Suprapubic skin (tissue), 4 donors: Measurements from ENCODE around the gene EPB41. TPM values are rescaled to one million over a fixed set of nuclear protein-coding genes. Genes with fewer than 3 reads are reported as not detected.
A peak's percentile ranks its signal among the peaks of the same experiment; 100 is the strongest.

Source experiments
- DNase-seq, 2 donors: peaks; one replicate each; pipeline ENCODE4 v3.0.0-alpha.2; 2019; ENCODE audit warnings: low spot score in 2 of 2
- H3K27ac ChIP-seq: fragments of 200-600 bp; sonication (generic); one replicate; pipeline ENCODE4 v1.5.1; 2019
- H3K27me3 ChIP-seq: fragments of 200-600 bp; sonication (generic); one replicate; pipeline ENCODE4 v1.5.1; 2019
- H3K36me3 ChIP-seq: fragments of 200-600 bp; sonication (generic); one replicate; pipeline ENCODE4 v1.5.1; 2019
- H3K4me1 ChIP-seq: fragments of 200-600 bp; sonication (generic); one replicate; pipeline ENCODE4 v1.5.1; 2019
- H3K4me3 ChIP-seq: fragments of 200-600 bp; sonication (generic); one replicate; pipeline ENCODE4 v1.5.1; 2019; ENCODE audit warnings: mild to moderate bottlenecking
- H3K9me3 ChIP-seq: fragments of 200-600 bp; sonication (generic); one replicate; pipeline ENCODE4 v1.5.1; 2019
- CTCF ChIP-seq, 2 donors: fragments of 200-600 bp in 1 of 2; fragments of 450-650 bp in 1 of 2; sonication (generic) in 1 of 2; IDR thresholded peaks; one replicate each; pipeline ENCODE4 v1.5.1; 2016 to 2019; ENCODE audit warnings: antibody characterized with exemption in 2 of 2, mild to moderate bottlenecking in 1 of 2, moderate library complexity in 1 of 2
- EP300 ChIP-seq: sonication (generic); formaldehyde crosslinking; IDR thresholded peaks from one replicate; pipeline ENCODE4 v1.6.1; 2017; ENCODE audit warnings: antibody characterized with exemption
- POLR2A ChIP-seq, 2 donors: fragments of 450-650 bp; IDR thresholded peaks; one replicate each; pipeline ENCODE4 v1.6.1; 2017; ENCODE audit warnings: antibody characterized with exemption in 2 of 2, mild to moderate bottlenecking in 2 of 2, moderate library complexity in 2 of 2
- POLR2AphosphoS5 ChIP-seq, 3 donors: sonication (generic); formaldehyde crosslinking; IDR thresholded peaks; one replicate each; pipeline ENCODE4 v1.6.1; 2017; ENCODE audit warnings: antibody characterized with exemption in 3 of 3
- WGBS: methylation state at CpG from one replicate; pipeline ENCODE4 v1.1.5; 2018; 5-methylcytosine and 5-hydroxymethylcytosine counted together
- total RNA-seq, 4 donors: library from RNA; depleted of rRNA; stranded (reverse); fragments of >200 nt; gene quantifications; one replicate each; pipeline ENCODE4 v1.1.0, GENCODE V29; 2016

Gene EPB41
- total RNA-seq, 4 donors from 2014 or later, result 45.7 to 79.5 (median 67.1) TPM

GRCh38 chr1:29133861-29134694, 219.7 kb downstream of the EPB41 start:
- DNase-seq, result no peak
- Histone ChIP-seq H3K4me3 (peak overlapping the region; percentile 28), H3K4me1 (peaks cover 19% of the 10 kb centered on the region), H3K27ac (no peak overlapping the region), H3K9me3 (no peaks in the 10 kb centered on the region), H3K36me3 (no peaks in the 10 kb centered on the region), H3K27me3 (peaks cover 3% of the 10 kb centered on the region)
- TF ChIP-seq EP300, result no peak
- no peak for TF ChIP-seq POLR2AphosphoS5 (IDR thresholded peaks at IDR 0.05)
- TF ChIP-seq POLR2A (IDR thresholded peaks at IDR 0.05), result no peak
- TF ChIP-seq CTCF (IDR thresholded peaks at IDR 0.05), result no peak
- WGBS, result 72% methylated on average over 24 of the region's 55 CpGs

- no peak for DNase-seq
- Histone ChIP-seq H3K27me3 (peaks cover 3% of the 10 kb centered on the region), H3K27ac (no peak overlapping the region), H3K36me3 (no peaks in the 10 kb centered on the region), H3K4me3 (peak overlapping the region; percentile 28), H3K9me3 (no peaks in the 10 kb centered on the region), H3K4me1 (peaks cover 19% of the 10 kb centered on the region)
- TF ChIP-seq POLR2A (IDR thresholded peaks at IDR 0.05), result no peak
- no peak for TF ChIP-seq CTCF (IDR thresholded peaks at IDR 0.05)
- no peak for TF ChIP-seq EP300
- no peak for TF ChIP-seq POLR2AphosphoS5 (IDR thresholded peaks at IDR 0.05)
- 58% methylated on average over 5 of the region's 10 CpGs for WGBS
These were observed 220.3 kb downstream of the EPB41 start for GRCh38 chr1:29134695-29135028.

- DNase-seq, result no peak
- WGBS, result 27% methylated on average over 14 of the region's 14 CpGs
- no peak overlapping the region for H3K27ac ChIP-seq
These were observed 222.1 kb downstream of the EPB41 start for GRCh38 chr1:29136391-29136915.

GRCh38 chr1:29142714-29143113, 228.3 kb downstream of the EPB41 start:
- no peak overlapping the region for H3K4me3 ChIP-seq
- TF ChIP-seq CTCF (IDR thresholded peaks at IDR 0.05), result no peak
- TF ChIP-seq EP300, result no peak
- no peak for TF ChIP-seq POLR2A (IDR thresholded peaks at IDR 0.05)
- no peak for TF ChIP-seq POLR2AphosphoS5 (IDR thresholded peaks at IDR 0.05)
- H3K27me3 ChIP-seq, result no peaks in the 10 kb centered on the region
- peaks cover 32% of the 10 kb centered on the region for H3K36me3 ChIP-seq
- no peaks in the 10 kb centered on the region for H3K9me3 ChIP-seq
- H3K27ac ChIP-seq, result no peak overlapping the region
- DNase-seq, result no peak
- WGBS, result 94% methylated on average over 2 of the region's 2 CpGs
- no peaks in the 10 kb centered on the region for H3K4me1 ChIP-seq

More at GRCh38 chr1:29136391-29136915, 222.1 kb downstream of the EPB41 start:
- peaks cover 3% of the 10 kb centered on the region for H3K27me3 ChIP-seq
- H3K36me3 ChIP-seq, result no peaks in the 10 kb centered on the region
- no peaks in the 10 kb centered on the region for H3K9me3 ChIP-seq
- TF ChIP-seq POLR2A (IDR thresholded peaks at IDR 0.05), result no peak
- TF ChIP-seq EP300, result no peak
- TF ChIP-seq POLR2AphosphoS5 (IDR thresholded peaks at IDR 0.05), result no peak
- TF ChIP-seq CTCF (IDR thresholded peaks at IDR 0.05), result no peak
- peaks cover 19% of the 10 kb centered on the region for H3K4me1 ChIP-seq
- H3K4me3 ChIP-seq, result no peak overlapping the region

GRCh38 chr1:29144178-29144577, 229.8 kb downstream of the EPB41 start:
- peaks cover 46% of the 10 kb centered on the region for H3K36me3 ChIP-seq
- H3K4me3 ChIP-seq, result no peak overlapping the region
- no peak for DNase-seq
- no peak overlapping the region for H3K27ac ChIP-seq
- no peaks in the 10 kb centered on the region for H3K27me3 ChIP-seq
- TF ChIP-seq POLR2A (IDR thresholded peaks at IDR 0.05) (no peak), EP300 (no peak), CTCF (IDR thresholded peaks at IDR 0.05) (no peak), POLR2AphosphoS5 (IDR thresholded peaks at IDR 0.05) (no peak)
- 73% methylated on average over 2 of the region's 2 CpGs for WGBS
- no peaks in the 10 kb centered on the region for H3K9me3 ChIP-seq
- no peaks in the 10 kb centered on the region for H3K4me1 ChIP-seq
